ENCODE data around the gene LIN9.
"Not testable (repeated sequence)": the region's sequence is repeated elsewhere in the genome, so short reads cannot be mapped to it uniquely, and the experiment has no call there.

The LIN9 gene

GRCh38 chr1:226215239-226215638 lies 93.7 kb downstream of the LIN9 start:
- in situ Hi-C loops (cut with HindIII; ENCODE audit: low pct_unique_long_range_greater_than_20kb, low sequenced_read_pairs): no loop called here
- DNase-seq (ENCODE audit: low read depth in 1 of 2, low spot score in 1 of 2): no peak
- no peak for TF ChIP-seq JUND (IDR thresholded peaks at IDR 0.05; ENCODE audit: low read depth)

- in situ Hi-C loops (cut with HindIII; ENCODE audit: low pct_unique_long_range_greater_than_20kb, low sequenced_read_pairs): no loop called here
- TF ChIP-seq JUND (IDR thresholded peaks at IDR 0.05; ENCODE audit: low read depth): no peak
- DNase-seq (ENCODE audit: low read depth in 1 of 2, low spot score in 1 of 2): no peak
These were observed 96.4 kb downstream of the LIN9 start for GRCh38 chr1:226212545-226212944.

- in situ Hi-C loops (cut with HindIII; ENCODE audit: low pct_unique_long_range_greater_than_20kb, low sequenced_read_pairs): no loop called here
- TF ChIP-seq JUND (IDR thresholded peaks at IDR 0.05; ENCODE audit: low read depth): no peak
- DNase-seq (ENCODE audit: low read depth in 1 of 2, low spot score in 1 of 2): no peak
These were observed 97.7 kb downstream of the LIN9 start for GRCh38 chr1:226211181-226211821.

- TF ChIP-seq JUND (IDR thresholded peaks at IDR 0.05; ENCODE audit: low read depth): no peak
- in situ Hi-C loops (cut with HindIII; ENCODE audit: low pct_unique_long_range_greater_than_20kb, low sequenced_read_pairs): no loop called here
- no peak for DNase-seq (ENCODE audit: low read depth in 1 of 2, low spot score in 1 of 2)
These were observed 98.3 kb downstream of the LIN9 start for GRCh38 chr1:226210571-226211176.

GRCh38 chr1:226209307-226210059 lies 99.5 kb downstream of the LIN9 start:
- TF ChIP-seq JUND (IDR thresholded peaks at IDR 0.05; ENCODE audit: low read depth): no peak
- in situ Hi-C loops (cut with HindIII; ENCODE audit: low pct_unique_long_range_greater_than_20kb, low sequenced_read_pairs): no loop called here
- no peak for DNase-seq (ENCODE audit: low read depth in 1 of 2, low spot score in 1 of 2)

GRCh38 chr1:226207048-226207447 lies 101.9 kb downstream of the LIN9 start:
- TF ChIP-seq JUND (IDR thresholded peaks at IDR 0.05; ENCODE audit: low read depth): no peak
- DNase-seq (ENCODE audit: low read depth in 1 of 2, low spot score in 1 of 2): no peak
- in situ Hi-C loops (cut with HindIII; ENCODE audit: low pct_unique_long_range_greater_than_20kb, low sequenced_read_pairs): no loop called here

- TF ChIP-seq JUND (IDR thresholded peaks at IDR 0.05; ENCODE audit: low read depth): no peak
- no peak for DNase-seq (ENCODE audit: low read depth in 1 of 2, low spot score in 1 of 2)
- in situ Hi-C loops (cut with HindIII; ENCODE audit: low pct_unique_long_range_greater_than_20kb, low sequenced_read_pairs): no loop called here
These were observed 104.8 kb downstream of the LIN9 start for GRCh38 chr1:226204198-226204597.

GRCh38 chr1:226203655-226204054 lies 105.3 kb downstream of the LIN9 start:
- TF ChIP-seq JUND (IDR thresholded peaks at IDR 0.05; ENCODE audit: low read depth): no peak
- in situ Hi-C loops (cut with HindIII; ENCODE audit: low pct_unique_long_range_greater_than_20kb, low sequenced_read_pairs): no loop called here

GRCh38 chr1:226203240-226203639 lies 105.7 kb downstream of the LIN9 start:
- no peak for TF ChIP-seq JUND (IDR thresholded peaks at IDR 0.05; ENCODE audit: low read depth)
- in situ Hi-C loops (cut with HindIII; ENCODE audit: low pct_unique_long_range_greater_than_20kb, low sequenced_read_pairs): no loop called here
- no peak for DNase-seq (ENCODE audit: low read depth in 1 of 2, low spot score in 1 of 2)

More at GRCh38 chr1:226203655-226204054, 105.3 kb downstream of the LIN9 start:
- no peak for DNase-seq (ENCODE audit: low read depth in 1 of 2, low spot score in 1 of 2)

GRCh38 chr1:226202666-226203065 lies 106.3 kb downstream of the LIN9 start:
- DNase-seq (ENCODE audit: low read depth in 1 of 2, low spot score in 1 of 2); in situ Hi-C loops (cut with HindIII; ENCODE audit: low pct_unique_long_range_greater_than_20kb, low sequenced_read_pairs): not testable (repeated sequence)

GRCh38 chr1:226202246-226202645 lies 106.7 kb downstream of the LIN9 start:
- in situ Hi-C loops (cut with HindIII; ENCODE audit: low pct_unique_long_range_greater_than_20kb, low sequenced_read_pairs): no loop called here
- TF ChIP-seq JUND (IDR thresholded peaks at IDR 0.05; ENCODE audit: low read depth): no peak
- no peak for DNase-seq (ENCODE audit: low read depth in 1 of 2, low spot score in 1 of 2)

GRCh38 chr1:226201029-226201593 lies 107.9 kb downstream of the LIN9 start:
- in situ Hi-C loops (cut with HindIII; ENCODE audit: low pct_unique_long_range_greater_than_20kb, low sequenced_read_pairs): no loop called here
- TF ChIP-seq JUND (IDR thresholded peaks at IDR 0.05; ENCODE audit: low read depth): no peak
- DNase-seq (ENCODE audit: low read depth in 1 of 2, low spot score in 1 of 2): peak in 1 of 2 experiments; percentile 56

- no peak for TF ChIP-seq JUND (IDR thresholded peaks at IDR 0.05; ENCODE audit: low read depth)
- in situ Hi-C loops (cut with HindIII; ENCODE audit: low pct_unique_long_range_greater_than_20kb, low sequenced_read_pairs): no loop called here
- no peak for DNase-seq (ENCODE audit: low read depth in 1 of 2, low spot score in 1 of 2)
These were observed 109.0 kb downstream of the LIN9 start for GRCh38 chr1:226199971-226200370.

All from T47D (cell line).